IMR-90 (cell line): ENCODE data around the gene CLNK. TPM values are rescaled to one million over a fixed set of nuclear protein-coding genes. Genes with fewer than 3 reads are reported as not detected.

ENCODE experiments used
- ATAC-seq: fragments of 200-7000 bp; cut with Tn5 transposase; 2 replicates; pipeline ENCODE4 v1.9.1; 2020; ENCODE audit warnings: low read depth, mild to moderate bottlenecking, moderate library complexity
- BruUV-seq: library from RNA; stranded (reverse); fragments of 400-500 nt; replicated peaks from 2 replicates; lab custom pipeline; 2021; lab: Mats Ljungman, UMichigan
- CTCF ChIA-PET: fragments of 300-600 bp; formaldehyde crosslinking; extraction: SDS; loops from one replicate; lab custom pipeline; 2021; ENCODE audit warnings: antibody characterized with exemption; lab: Yijun Ruan, JAX
- POLR2A ChIA-PET: fragments of 300-600 bp; sonication (Branson Sonifier 250); formaldehyde crosslinking; loops from one replicate; lab custom pipeline; 2022; ENCODE audit warnings: antibody characterized with exemption; ENCODE audit not compliant: unreplicated experiment; lab: Charles Lee
- DNase-seq: peaks from one replicate; pipeline ENCODE4 v3.0.0; 2013
- H2AFZ ChIP-seq: replicated peaks from 2 replicates; pipeline ENCODE3; 2013; ENCODE audit warnings: low read length, mild to moderate bottlenecking; ENCODE audit not compliant: poor library complexity
- H2AK5ac ChIP-seq: 2 replicates; pipeline ENCODE4 v1.6.1; 2013; ENCODE audit warnings: low read depth, low read length, inconsistent platforms
- H2AK9ac ChIP-seq: replicated peaks from 2 replicates; pipeline ENCODE3; 2013; ENCODE audit warnings: mild to moderate bottlenecking, low read depth, low read length, moderate library complexity; ENCODE audit not compliant: poor library complexity
- H2BK120ac ChIP-seq: 2 replicates; pipeline ENCODE4 v1.6.1; 2013; ENCODE audit warnings: low read depth, low read length, inconsistent platforms
- H2BK15ac ChIP-seq: 3 replicates; pipeline ENCODE4 v1.6.1; 2013; ENCODE audit warnings: low read depth, low read length, inconsistent platforms
- H2BK20ac ChIP-seq: 2 replicates; pipeline ENCODE4 v1.6.1; 2013; ENCODE audit warnings: low read depth, mild to moderate bottlenecking, inconsistent platforms, low read length, moderate library complexity
- H2BK5ac ChIP-seq: 2 replicates; pipeline ENCODE4 v1.6.1; 2013; ENCODE audit warnings: mild to moderate bottlenecking, low read depth, low read length, inconsistent platforms; ENCODE audit not compliant: poor library complexity, severe bottlenecking
- H3K14ac ChIP-seq: replicated peaks from 2 replicates; pipeline ENCODE4 v1.6.1; 2013; ENCODE audit warnings: low read depth, low read length, inconsistent platforms
- H3K18ac ChIP-seq: 2 replicates; pipeline ENCODE4 v1.6.1; 2013; ENCODE audit warnings: low read depth, low read length, control low read depth
- H3K23ac ChIP-seq: 2 replicates; pipeline ENCODE4 v1.6.1; 2013; ENCODE audit warnings: low read depth, low read length, inconsistent platforms
- H3K27ac ChIP-seq: 2 replicates; pipeline ENCODE4 v1.5.1; 2013; ENCODE audit warnings: mild to moderate bottlenecking, control low read depth, low read length; ENCODE audit not compliant: insufficient read depth
- H3K27me3 ChIP-seq: 2 replicates; pipeline ENCODE4 v1.6.1; 2013; ENCODE audit warnings: low read length; ENCODE audit not compliant: control insufficient read depth, insufficient read depth
- H3K36me3 ChIP-seq: 2 replicates; pipeline ENCODE4 v1.6.1; 2013; ENCODE audit warnings: low read length, mixed read lengths; ENCODE audit not compliant: control insufficient read depth, insufficient read depth
- H3K4ac ChIP-seq: 2 replicates; pipeline ENCODE4 v1.6.1; 2013; ENCODE audit warnings: low read depth, low read length, inconsistent platforms
- H3K4me1 ChIP-seq: 2 replicates; pipeline ENCODE4 v1.6.1; 2013; ENCODE audit warnings: low read length, mixed read lengths; ENCODE audit not compliant: control insufficient read depth, insufficient read depth
- H3K4me2 ChIP-seq: 2 replicates; pipeline ENCODE4 v1.6.1; 2013; ENCODE audit warnings: low read depth, mild to moderate bottlenecking, control low read depth, low read length, moderate library complexity
- H3K4me3 ChIP-seq: 2 replicates; pipeline ENCODE4 v1.5.1; 2013; ENCODE audit warnings: low read depth, mild to moderate bottlenecking, control low read depth, low read length, moderate library complexity; ENCODE audit not compliant: insufficient read depth
- H3K56ac ChIP-seq: 2 replicates; pipeline ENCODE4 v1.6.1; 2013; ENCODE audit warnings: low read length, inconsistent platforms; ENCODE audit not compliant: insufficient read depth; ENCODE audit errors: extremely low read depth
- H3K79me1 ChIP-seq, 2 experiments: 2 replicates each; pipeline ENCODE4 v1.6.1; 2013; ENCODE audit warnings: low read length in 2 of 2, inconsistent platforms in 1 of 2, low read depth in 1 of 2
- H3K9ac ChIP-seq: 2 replicates; pipeline ENCODE4 v1.6.1; 2013; ENCODE audit warnings: low read depth, low read length, control low read depth
- H3K9me1 ChIP-seq: 2 replicates; pipeline ENCODE4 v1.6.1; 2013; ENCODE audit warnings: low read length, inconsistent platforms; ENCODE audit not compliant: insufficient read depth
- H3K9me3 ChIP-seq: 2 replicates; pipeline ENCODE4 v1.6.1; 2013; ENCODE audit warnings: low read length; ENCODE audit not compliant: control insufficient read depth, insufficient read depth
- H4K20me1 ChIP-seq: 2 replicates; pipeline ENCODE4 v1.6.1; 2013; ENCODE audit warnings: low read length, inconsistent platforms; ENCODE audit not compliant: insufficient read depth
- H4K5ac ChIP-seq: 2 replicates; pipeline ENCODE4 v1.6.1; 2013; ENCODE audit warnings: mild to moderate bottlenecking, low read depth, low read length, control low read depth
- H4K8ac ChIP-seq, 2 experiments: 2 replicates each; pipeline ENCODE4 v1.6.1; 2013; ENCODE audit warnings: low read depth in 2 of 2, low read length in 2 of 2, control low read depth in 1 of 2, inconsistent platforms in 1 of 2
- H4K91ac ChIP-seq: 2 replicates; pipeline ENCODE4 v1.6.1; 2013; ENCODE audit warnings: low read depth, low read length, inconsistent platforms; ENCODE audit not compliant: insufficient read depth
- BHLHE40 ChIP-seq: fragments of 150-350 bp; IDR thresholded peaks from 2 replicates; pipeline ENCODE4 v1.6.1; 2016; ENCODE audit warnings: mild to moderate bottlenecking, low read depth, low read length
- CEBPB ChIP-seq: IDR thresholded peaks from 2 replicates; pipeline ENCODE4 v1.6.1; 2012; ENCODE audit warnings: low read depth, low read length, improper control_type of control experiment
- CHD1 ChIP-seq: IDR thresholded peaks from 2 replicates; pipeline ENCODE4 v1.6.1; 2012; ENCODE audit warnings: low read depth, low read length, improper control_type of control experiment
- CTCF ChIP-seq: conservative IDR thresholded peaks from 2 replicates; pipeline ENCODE4 v1.5.1; 2012; ENCODE audit warnings: mild to moderate bottlenecking, low read depth, low read length, improper control_type of control experiment
- ELK1 ChIP-seq: fragments of 150-350 bp; IDR thresholded peaks from 2 replicates; pipeline ENCODE4 v1.6.1; 2016; ENCODE audit warnings: low read depth, mild to moderate bottlenecking, low read length, moderate library complexity, borderline replicate concordance
- FOS ChIP-seq: fragments of 150-350 bp; IDR thresholded peaks from 2 replicates; pipeline ENCODE4 v1.6.1; 2016; ENCODE audit warnings: low read depth, low read length
- MAZ ChIP-seq: IDR thresholded peaks from 2 replicates; pipeline ENCODE4 v1.6.1; 2012; ENCODE audit warnings: low read depth, mild to moderate bottlenecking, low read length, improper control_type of control experiment, moderate library complexity, borderline replicate concordance
- MXI1 ChIP-seq: IDR thresholded peaks from 2 replicates; pipeline ENCODE4 v1.6.1; 2012; ENCODE audit warnings: low read depth, mild to moderate bottlenecking, low read length, moderate library complexity, borderline replicate concordance
- NFE2L2 ChIP-seq: fragments of 150-350 bp; IDR thresholded peaks from 2 replicates; pipeline ENCODE4 v1.6.1; 2016; ENCODE audit warnings: low read depth, mild to moderate bottlenecking, low read length
- POLR2A ChIP-seq: IDR thresholded peaks from 2 replicates; pipeline ENCODE4 v1.6.1; 2012; ENCODE audit warnings: mild to moderate bottlenecking, low read depth, low read length
- RAD21 ChIP-seq: IDR thresholded peaks from 2 replicates; pipeline ENCODE4 v1.6.1; 2012; ENCODE audit warnings: low read length, improper control_type of control experiment
- RCOR1 ChIP-seq: IDR thresholded peaks from 2 replicates; pipeline ENCODE4 v1.6.1; 2012; ENCODE audit warnings: mild to moderate bottlenecking, low read length, improper control_type of control experiment; ENCODE audit not compliant: insufficient replicate concordance
- RFX5 ChIP-seq: IDR thresholded peaks from 2 replicates; pipeline ENCODE4 v1.8.0; 2012; ENCODE audit warnings: low read depth, mild to moderate bottlenecking, low read length, moderate library complexity
- SMC3 ChIP-seq: fragments of 150-350 bp; IDR thresholded peaks from 2 replicates; pipeline ENCODE4 v1.6.1; 2016; ENCODE audit warnings: low read depth, mild to moderate bottlenecking, antibody characterized with exemption, low read length, moderate library complexity
- USF2 ChIP-seq: fragments of 150-350 bp; IDR thresholded peaks from 2 replicates; pipeline ENCODE4 v1.6.1; 2017; ENCODE audit warnings: mild to moderate bottlenecking, antibody characterized with exemption, low read length, low read depth
- WGBS, 2 experiments: methylation state at CpG; one replicate each; pipeline versions ENCODE4 v1.1.5 to v1.1.7; 2013; ENCODE audit warnings: missing lambda C conversion rate in 2 of 2; ENCODE audit not compliant: insufficient read length in 1 of 2; ENCODE audit errors: extremely low coverage in 2 of 2; 5-methylcytosine and 5-hydroxymethylcytosine counted together
- dilution Hi-C: fragments of 300-500 bp; cut with HindIII; formaldehyde crosslinking; loops from one replicate; pipeline ENCODE4 v1.14.3; 2018; ENCODE audit warnings: low sequenced_read_pairs; ENCODE audit not compliant: unreplicated experiment
- in situ Hi-C: fragments of 300-500 bp; cut with MboI; formaldehyde crosslinking; loops from 3 replicates; pipeline ENCODE4 v1.14.3; 2019; ENCODE audit warnings: low sequenced_read_pairs, inconsistent platforms, mixed read lengths
- intact Hi-C: fragments of 100-400 bp; cut with micrococcal nuclease; formaldehyde crosslinking; loops from 2 replicates; pipeline ENCODE4 v1.10.0; 2022
- polyA plus RNA-seq, 3 experiments: library from polyadenylated mRNA; depleted of rRNA; stranded (reverse); fragments of >200 nt; gene quantifications; 2 replicates each; pipeline ENCODE4 v1.2.3, GENCODE V29; 2012; ENCODE audit warnings: low replicate concordance in 1 of 3
- total RNA-seq: library from RNA; depleted of rRNA; stranded (reverse); fragments of >200 nt; gene quantifications from 2 replicates; pipeline ENCODE4 v1.2.3, GENCODE V29; 2012

Gene CLNK
- total and polyA plus RNA-seq, 2 of the 4 experiments (the other 2 are of a cell fraction) = not detected

- no peak overlapping the region for H3K9ac ChIP-seq
- ChIA-PET POLR2A (no interaction called here), CTCF (no interaction called here)
- H3K79me1 ChIP-seq = no peaks in the 10 kb centered on the region
- no TSS peak for BruUV-seq
- H3K9me3 ChIP-seq = no peaks in the 10 kb centered on the region
- intact Hi-C loops (no loop called here), dilution Hi-C loops (no loop called here), in situ Hi-C loops (no loop called here)
- peaks cover 25% of the 10 kb centered on the region for H3K27me3 ChIP-seq
- H3K36me3 ChIP-seq = no peaks in the 10 kb centered on the region
- TF ChIP-seq RAD21 (no peak), MAZ (no peak), CHD1 (no peak), ELK1 (no peak), CTCF (no peak), USF2 (no peak), CEBPB (no peak), RFX5 (no peak), SMC3 (no peak), RCOR1 (no peak), MXI1 (no peak), POLR2A (no peak), BHLHE40 (no peak), NFE2L2 (no peak), FOS (no peak)
- H2AFZ ChIP-seq = no peak overlapping the region
- H3K4me1 ChIP-seq = no peaks in the 10 kb centered on the region
- H2BK15ac ChIP-seq = no peak overlapping the region
- no peak overlapping the region for H2AK9ac ChIP-seq
- H4K5ac ChIP-seq = no peak overlapping the region
- no peak overlapping the region for H3K18ac ChIP-seq
- 83% methylated on average over 1 of the region's 8 CpGs; no CpG with 5 or more reads in 1 of the 2 experiments for WGBS, 2 experiments
- no peaks in the 10 kb centered on the region for H4K20me1 ChIP-seq
- no peak overlapping the region for H4K8ac ChIP-seq
- no peak overlapping the region for H2BK120ac ChIP-seq
- no peak for ATAC-seq
- 0 out of 2 replicates have a peak, but pooled peaks cover 3% of the 10 kb centered on the region for H3K9me1 ChIP-seq
- no peak overlapping the region for H4K91ac ChIP-seq
- no peak overlapping the region for H3K4ac ChIP-seq
- no peak overlapping the region for H3K56ac ChIP-seq
- no peak overlapping the region for H2BK5ac ChIP-seq
- no peak overlapping the region for H3K4me3 ChIP-seq
- H3K27ac ChIP-seq = no peak overlapping the region
- no peak overlapping the region for H3K23ac ChIP-seq
- H2AK5ac ChIP-seq = no peak overlapping the region
- no peak overlapping the region for H3K14ac ChIP-seq
- H3K4me2 ChIP-seq = no peak overlapping the region
- DNase-seq = no peak
- no peak overlapping the region for H2BK20ac ChIP-seq
Observed at GRCh38 chr4:10671799-10672198, 12.8 kb downstream of the CLNK start.
